Stomach (tissue), 9 donors: Measurements from ENCODE around the gene DLG5. TPM values are rescaled to one million over a fixed set of nuclear protein-coding genes. Genes with fewer than 3 reads are reported as not detected.

Experiments used
- DNase-seq, 2 donors: peaks; one replicate each; pipeline versions ENCODE4 v3.0.0 to v3.0.0-alpha.2; 2013 to 2019
- H3K27ac ChIP-seq, 5 donors: fragments of 200-600 bp in 4 of 5; sonication (generic) in 4 of 5; one replicate each; pipeline ENCODE4 v1.5.1; 2013 to 2019; ENCODE audit warnings: mild to moderate bottlenecking in 1 of 5, moderate library complexity in 1 of 5
- H3K27me3 ChIP-seq, 3 donors: fragments of 200-600 bp; sonication (generic); one replicate each; pipeline ENCODE4 v1.5.1; 2017 to 2019; ENCODE audit warnings: mixed run types in 1 of 3
- H3K36me3 ChIP-seq, 4 donors: fragments of 200-600 bp; sonication (generic); 1 replicate in 3 of 4; 2 replicates in 1 of 4; pipeline ENCODE4 v1.5.1; 2016 to 2019
- H3K4me1 ChIP-seq, 4 donors: fragments of 200-600 bp; sonication (generic); one replicate each; pipeline ENCODE4 v1.5.1; 2016 to 2019
- H3K4me3 ChIP-seq, 4 donors: fragments of 200-600 bp; sonication (generic) in 3 of 4; one replicate each; pipeline ENCODE4 v1.5.1; 2016 to 2019; ENCODE audit warnings: mild to moderate bottlenecking in 1 of 4
- H3K9me3 ChIP-seq, 4 donors: fragments of 200-600 bp; sonication (generic); one replicate each; pipeline ENCODE4 v1.5.1; 2016 to 2019
- CTCF ChIP-seq, 7 experiments: fragments of 450-650 bp in 4 of 7; fragments of 200-600 bp in 3 of 7; sonication (generic) in 3 of 7; IDR thresholded peaks; one replicate each; pipeline ENCODE4 v1.5.1; 2016 to 2019; ENCODE audit warnings: antibody characterized with exemption in 7 of 7, control low read depth in 2 of 7, mild to moderate bottlenecking in 1 of 7
- EP300 ChIP-seq: sonication (generic); formaldehyde crosslinking; IDR thresholded peaks from one replicate; pipeline ENCODE4 v1.6.1; 2017; ENCODE audit warnings: antibody characterized with exemption
- POLR2A ChIP-seq, 4 donors: fragments of 450-650 bp; IDR thresholded peaks; one replicate each; pipeline ENCODE4 v1.6.1; 2016; ENCODE audit warnings: antibody characterized with exemption in 4 of 4, control low read depth in 2 of 4, mild to moderate bottlenecking in 1 of 4, moderate library complexity in 1 of 4
- POLR2AphosphoS5 ChIP-seq, 3 donors: sonication (generic); formaldehyde crosslinking; IDR thresholded peaks; one replicate each; pipeline ENCODE4 v1.6.1; 2016; ENCODE audit warnings: antibody characterized with exemption in 3 of 3
- WGBS, 5 donors: extraction: QIAGEN DNeasy Blood & Tissue Kit in 3 of 5; methylation state at CpG; one replicate each; pipeline versions ENCODE4 v1.1.5 to v1.1.7; 2013 to 2018; 5-methylcytosine and 5-hydroxymethylcytosine counted together
- intact Hi-C: fragments of 100-400 bp; cut with DNase I; formaldehyde crosslinking; loops from one replicate; pipeline ENCODE4 v1.15.1; 2023; ENCODE audit warnings: low total_unique reads
- polyA plus RNA-seq, 3 donors: library from polyadenylated mRNA; stranded (reverse); fragments of 200-250 nt; gene quantifications; one replicate each; pipeline ENCODE4 v1.2.3, GENCODE V29; 2013
- total RNA-seq, 5 donors: library from RNA; depleted of rRNA; stranded (reverse); fragments of >200 nt; gene quantifications; one replicate each; pipeline versions ENCODE4 v1.1.0 to v1.2.3, GENCODE V29; 2014 to 2016
- donor health status: healthy with polysubstance abuse.
- donor health status: Bipolar disorder and iron deficiency.
- donor health status: healthy.

The DLG5 gene
- total and polyA plus RNA-seq, 8 donors, result 9.2 to 134 (median 32.7) TPM

- TF ChIP-seq POLR2A (IDR thresholded peaks at IDR 0.05) (no peak), EP300 (no peak), CTCF (IDR thresholded peaks at IDR 0.05) (no peak), POLR2AphosphoS5 (IDR thresholded peaks at IDR 0.05) (no peak)
- intact Hi-C loops, result no loop called here
- H3K4me1 ChIP-seq, result no peaks in the 10 kb centered on the region
- peaks cover 27 to 100% (median 99%) of the 10 kb centered on the region in 4 donors for H3K36me3 ChIP-seq
- H3K4me3 ChIP-seq, result no peak overlapping the region
- H3K9me3 ChIP-seq, result no peaks in the 10 kb centered on the region
- WGBS, 5 donors, result 87 to 93% (median 90%) methylated on average over 5 of the region's 5 CpGs
- no peak for DNase-seq
- no peak overlapping the region for H3K27ac ChIP-seq
- no peaks in the 10 kb centered on the region for H3K27me3 ChIP-seq
Observed at GRCh38 chr10:77800738-77801266, 125.8 kb downstream of the DLG5 start.

- WGBS, 5 donors, result 92 to 97% (median 94%) methylated on average over 13 of the region's 13 CpGs
- Histone ChIP-seq H3K27me3 (no peaks in the 10 kb centered on the region), H3K9me3 (no peaks in the 10 kb centered on the region), H3K36me3 (peaks cover 25 to 100% (median 99%) of the 10 kb centered on the region in 4 donors), H3K4me1 (no peaks in the 10 kb centered on the region), H3K4me3 (no peak overlapping the region), H3K27ac (no peak overlapping the region)
- TF ChIP-seq POLR2A (IDR thresholded peaks at IDR 0.05) (no peak), EP300 (no peak), POLR2AphosphoS5 (IDR thresholded peaks at IDR 0.05) (no peak), CTCF (IDR thresholded peaks at IDR 0.05) (no peak)
- DNase-seq, result no peak
- intact Hi-C loops, result no loop called here
Observed at GRCh38 chr10:77800320-77800719, 126.2 kb downstream of the DLG5 start.

- no peaks in the 10 kb centered on the region for H3K9me3 ChIP-seq
- H3K4me1 ChIP-seq, result no peaks in the 10 kb centered on the region
- no peak overlapping the region for H3K27ac ChIP-seq
- intact Hi-C loops, result no loop called here
- H3K27me3 ChIP-seq, result no peaks in the 10 kb centered on the region
- peaks cover 29 to 100% (median 99%) of the 10 kb centered on the region in 4 donors for H3K36me3 ChIP-seq
- 89 to 95% (median 92%) methylated on average over 5 of the region's 5 CpGs for WGBS, 5 donors
- no peak overlapping the region for H3K4me3 ChIP-seq
- DNase-seq, result no peak
- TF ChIP-seq POLR2AphosphoS5 (IDR thresholded peaks at IDR 0.05) (no peak), CTCF (IDR thresholded peaks at IDR 0.05) (no peak), POLR2A (IDR thresholded peaks at IDR 0.05) (no peak), EP300 (no peak)
Observed at GRCh38 chr10:77799352-77799751, 127.2 kb downstream of the DLG5 start.

GRCh38 chr10:77798940-77799339 is 127.6 kb downstream of the DLG5 start:
- TF ChIP-seq POLR2A (IDR thresholded peaks at IDR 0.05), result no peak
- TF ChIP-seq EP300, result no peak
- TF ChIP-seq POLR2AphosphoS5 (IDR thresholded peaks at IDR 0.05), result no peak
- TF ChIP-seq CTCF (IDR thresholded peaks at IDR 0.05), result no peak
- H3K4me1 ChIP-seq, result no peaks in the 10 kb centered on the region
- H3K27me3 ChIP-seq, result no peaks in the 10 kb centered on the region
- DNase-seq, result no peak
- H3K4me3 ChIP-seq, result no peak overlapping the region
- H3K27ac ChIP-seq, result no peak overlapping the region
- H3K9me3 ChIP-seq, result no peaks in the 10 kb centered on the region
- intact Hi-C loops, result no loop called here
- H3K36me3 ChIP-seq, result peaks cover 29 to 100% (median 99%) of the 10 kb centered on the region in 4 donors
- 77 to 94% (median 83%) methylated on average over 2 of the region's 2 CpGs for whole genome bisulfite sequencing, 5 donors
